T-helper 17 cell (primary cell): ENCODE results near the gene CILP. TPM values are rescaled to one million over a fixed set of nuclear protein-coding genes. Genes with fewer than 3 reads are reported as not detected.
"Not testable (repeated sequence)": the region's sequence is repeated elsewhere in the genome, so short reads cannot be mapped to it uniquely, and the experiment has no call there.

ENCODE experiments used
- ATAC-seq: fragments of 150-1000 bp; cut with Tn5 transposase; 2 replicates; pipeline ENCODE4 v1.10.0; 2021; ENCODE audit warnings: mild to moderate bottlenecking, moderate library complexity
- DNase-seq, 3 donors: peaks; one replicate each; pipeline versions ENCODE4 v3.0.0 to v3.0.0-alpha.2; 2020 to 2021
- H3K9me3 ChIP-seq: one replicate; pipeline ENCODE4 v1.7.0; 2013; ENCODE audit warnings: low read length, mild to moderate bottlenecking; ENCODE audit not compliant: control insufficient read depth, poor library complexity, severe bottlenecking
- H3K27ac Mint-ChIP-seq: one replicate; pipeline ENCODE4 v1.8.0; 2022; ENCODE audit warnings: mild to moderate bottlenecking, moderate library complexity, mixed read lengths
- H3K27me3 Mint-ChIP-seq: one replicate; pipeline ENCODE4 v1.8.0; 2022; ENCODE audit warnings: mixed read lengths
- H3K36me3 Mint-ChIP-seq: one replicate; pipeline ENCODE4 v1.8.0; 2022; ENCODE audit warnings: low read depth, mixed read lengths
- H3K4me1 Mint-ChIP-seq: one replicate; pipeline ENCODE4 v1.8.0; 2022; ENCODE audit warnings: mild to moderate bottlenecking, mixed read lengths
- H3K4me3 Mint-ChIP-seq: one replicate; pipeline ENCODE4 v1.8.0; 2022; ENCODE audit warnings: mild to moderate bottlenecking, moderate library complexity, mixed read lengths
- total RNA-seq, 4 donors: library from RNA in 2 of 4; stranded (reverse) in 2 of 4; gene quantifications; one replicate each; pipeline ENCODE4 v1.2.3 and lab custom pipeline; 2022 to 2026

Gene CILP
- total RNA-seq, 2 donors from 2014 or later: 0.22 to 0.26 TPM

- ATAC-seq: no peak
- DNase-seq: no peak
- Mint-ChIP-seq H3K4me3 (no peak overlapping the region), H3K4me1 (peaks cover 2% of the 10 kb centered on the region), H3K27me3 (no peaks in the 10 kb centered on the region), H3K27ac (no peak overlapping the region), H3K36me3 (peaks cover 4% of the 10 kb centered on the region)
- no peaks in the 10 kb centered on the region for H3K9me3 ChIP-seq
Measured at GRCh38 chr15:65244638-65245037, 33.4 kb upstream of the CILP start.

DNA sequence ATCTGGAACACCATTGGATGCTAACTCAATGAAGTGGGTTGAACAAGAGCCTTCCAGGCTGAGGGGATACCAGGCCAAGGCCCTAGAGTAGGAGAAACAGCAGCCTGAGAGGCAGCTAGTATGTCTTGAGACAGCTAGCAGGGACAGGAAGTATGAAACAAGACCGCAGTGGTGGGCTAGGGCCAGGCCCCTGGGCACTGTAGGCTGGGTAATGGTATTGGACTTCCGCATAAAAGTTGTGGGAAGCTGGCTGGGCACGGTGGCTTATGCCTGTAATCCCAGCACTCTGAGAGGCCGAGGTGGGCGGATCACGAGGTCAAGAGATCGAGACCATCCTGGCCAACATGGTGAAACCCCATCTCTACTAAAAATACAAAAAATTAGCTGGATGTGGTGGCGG, 25.2 kb upstream of the CILP start:
- not testable (repeated sequence) for DNase-seq, H3K4me3 Mint-ChIP-seq, H3K27ac Mint-ChIP-seq, ATAC-seq, H3K36me3 Mint-ChIP-seq, H3K27me3 Mint-ChIP-seq, H3K4me1 Mint-ChIP-seq, H3K9me3 ChIP-seq

DNA sequence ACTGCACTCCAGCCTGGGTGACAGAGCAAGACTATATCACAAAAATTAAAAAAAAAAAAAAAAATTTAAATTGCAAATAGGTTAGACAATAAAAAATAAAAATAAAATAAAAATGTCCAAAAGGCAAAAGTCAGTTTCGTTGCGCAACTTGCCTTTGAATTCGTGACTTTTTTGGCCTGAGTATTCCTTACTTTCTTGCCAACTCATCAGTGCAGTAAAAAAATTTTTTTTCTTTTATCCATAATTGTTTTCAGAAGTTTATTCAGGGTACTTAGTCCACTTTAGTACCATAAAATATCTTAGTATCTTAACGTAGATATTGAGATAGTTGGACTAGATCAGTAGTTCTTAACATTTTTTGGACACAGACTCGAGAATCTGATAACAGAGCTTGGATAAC, 22.4 kb upstream of the CILP start:
- no peaks in the 10 kb centered on the region for H3K27me3 Mint-ChIP-seq
- H3K27ac Mint-ChIP-seq: no peak overlapping the region
- H3K36me3 Mint-ChIP-seq: no peaks in the 10 kb centered on the region
- H3K4me3 Mint-ChIP-seq: no peak overlapping the region
- ATAC-seq (no peak), DNase-seq (no peak)
- peaks cover 2% of the 10 kb centered on the region for H3K4me1 Mint-ChIP-seq
- no peaks in the 10 kb centered on the region for H3K9me3 ChIP-seq

GRCh38 chr15:65232520-65232919, 21.2 kb upstream of the CILP start:
- Mint-ChIP-seq H3K4me3 (no peak overlapping the region), H3K36me3 (no peaks in the 10 kb centered on the region), H3K4me1 (peaks cover 2% of the 10 kb centered on the region), H3K27me3 (no peaks in the 10 kb centered on the region), H3K27ac (no peak overlapping the region)
- DNase-seq (no peak), ATAC-seq (no peak)
- H3K9me3 ChIP-seq: no peaks in the 10 kb centered on the region

- Mint-ChIP-seq H3K4me1 (no peaks in the 10 kb centered on the region), H3K36me3 (no peaks in the 10 kb centered on the region), H3K27ac (no peak overlapping the region), H3K4me3 (no peak overlapping the region), H3K27me3 (no peaks in the 10 kb centered on the region)
- ATAC-seq (no peak), DNase-seq (no peak)
- no peaks in the 10 kb centered on the region for H3K9me3 ChIP-seq
Measured at GRCh38 chr15:65231306-65231705, 20.0 kb upstream of the CILP start.

DNA sequence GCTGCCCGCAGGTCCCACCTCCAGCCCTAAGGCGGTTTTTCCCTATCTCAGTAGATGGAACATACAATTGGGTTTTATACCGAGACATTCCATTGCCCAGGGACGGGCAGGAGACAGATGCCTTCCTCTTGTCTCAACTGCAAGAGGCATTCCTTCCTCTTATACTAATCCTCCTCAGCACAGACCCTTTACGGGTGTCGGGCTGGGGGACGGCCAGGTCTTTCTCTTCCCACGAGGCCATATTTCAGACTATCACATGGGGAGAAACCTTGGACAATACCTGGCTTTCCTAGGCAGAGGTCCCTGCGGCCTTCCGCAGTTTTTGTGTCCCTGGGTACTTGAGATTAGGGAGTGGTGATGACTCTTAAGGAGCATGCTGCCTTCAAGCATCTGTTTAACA, 15.6 kb upstream of the CILP start:
- H3K4me1 Mint-ChIP-seq, DNase-seq, H3K36me3 Mint-ChIP-seq, H3K27me3 Mint-ChIP-seq, H3K9me3 ChIP-seq, ATAC-seq, H3K4me3 Mint-ChIP-seq, H3K27ac Mint-ChIP-seq: not testable (repeated sequence)

DNA sequence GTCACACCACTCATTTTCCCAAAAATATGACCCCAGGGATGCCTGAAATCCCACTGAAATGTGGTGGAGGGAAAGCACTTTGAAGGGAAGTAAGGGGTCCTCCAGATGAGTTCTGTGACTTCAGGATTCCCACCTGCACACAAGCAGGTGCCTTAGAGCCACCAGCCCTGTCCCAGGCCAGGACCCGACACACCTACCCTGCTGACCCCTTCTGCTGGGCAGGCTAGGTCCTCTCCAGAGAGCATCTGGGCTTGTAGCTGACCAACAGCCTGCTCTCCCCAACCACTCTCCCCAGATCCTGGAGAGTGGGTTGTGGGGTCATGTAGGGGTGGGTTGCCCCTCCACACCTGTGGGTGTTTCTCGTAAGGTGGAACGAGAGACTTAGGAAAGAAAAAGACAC, 14.9 kb upstream of the CILP start:
- Mint-ChIP-seq H3K36me3 (no peaks in the 10 kb centered on the region), H3K27ac (no peak overlapping the region), H3K27me3 (no peaks in the 10 kb centered on the region), H3K4me3 (no peak overlapping the region), H3K4me1 (peaks cover 3% of the 10 kb centered on the region)
- DNase-seq (no peak), ATAC-seq (no peak)
- H3K9me3 ChIP-seq: no peaks in the 10 kb centered on the region

DNA sequence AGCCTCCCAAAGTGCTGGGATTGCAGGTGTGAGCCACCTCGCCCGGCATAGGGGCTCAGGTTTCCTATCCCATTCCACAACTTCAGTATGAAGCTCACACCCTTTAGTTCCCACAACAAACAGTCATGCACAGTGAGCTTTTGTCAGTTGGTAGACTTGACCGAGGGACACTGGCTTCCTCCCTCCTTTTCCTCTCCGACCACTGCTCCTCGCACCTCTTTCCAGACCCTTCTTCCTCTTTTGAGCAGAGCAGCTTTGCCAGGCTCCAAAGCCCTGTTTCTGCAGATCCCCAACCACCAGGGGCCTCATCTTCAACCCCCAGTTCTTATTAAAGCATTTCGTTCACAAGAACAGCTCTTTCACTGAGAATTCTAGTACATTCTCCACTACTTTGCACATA, 12.7 kb upstream of the CILP start:
- H3K27me3 Mint-ChIP-seq: no peaks in the 10 kb centered on the region
- H3K4me3 Mint-ChIP-seq: no peak overlapping the region
- no peak overlapping the region for H3K27ac Mint-ChIP-seq

DNA sequence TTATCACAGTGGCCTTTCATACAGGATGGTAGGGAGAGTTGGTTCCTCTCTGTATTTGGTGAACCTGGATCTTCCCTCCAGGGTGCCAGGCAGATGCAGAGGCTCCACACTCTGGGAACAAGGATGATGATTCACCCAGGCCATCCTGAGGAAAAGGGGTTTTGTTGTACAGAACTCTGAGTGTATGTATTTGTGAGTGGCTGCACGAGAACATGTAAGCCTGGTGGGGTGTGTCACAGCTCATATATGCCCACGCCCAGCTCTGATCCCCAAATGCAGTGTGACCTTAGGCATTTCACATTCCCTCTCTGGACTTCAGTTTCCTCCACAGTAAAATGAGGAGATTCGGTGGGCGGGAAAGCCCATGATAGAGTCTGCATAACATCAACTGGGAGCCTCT, 11.6 kb upstream of the CILP start:
- no peaks in the 10 kb centered on the region for H3K27me3 Mint-ChIP-seq
- H3K4me1 Mint-ChIP-seq: peaks cover 3% of the 10 kb centered on the region
- ATAC-seq (no peak), DNase-seq (no peak)
- no peak overlapping the region for H3K27ac Mint-ChIP-seq
- H3K36me3 Mint-ChIP-seq: no peaks in the 10 kb centered on the region
- no peaks in the 10 kb centered on the region for H3K9me3 ChIP-seq
- no peak overlapping the region for H3K4me3 Mint-ChIP-seq

More for the DNA sequence above, 12.7 kb upstream of the CILP start:
- no peaks in the 10 kb centered on the region for H3K9me3 ChIP-seq
- DNase-seq: no peak
- Mint-ChIP-seq H3K4me1 (peaks cover 3% of the 10 kb centered on the region), H3K36me3 (no peaks in the 10 kb centered on the region)
- ATAC-seq: no peak

DNA sequence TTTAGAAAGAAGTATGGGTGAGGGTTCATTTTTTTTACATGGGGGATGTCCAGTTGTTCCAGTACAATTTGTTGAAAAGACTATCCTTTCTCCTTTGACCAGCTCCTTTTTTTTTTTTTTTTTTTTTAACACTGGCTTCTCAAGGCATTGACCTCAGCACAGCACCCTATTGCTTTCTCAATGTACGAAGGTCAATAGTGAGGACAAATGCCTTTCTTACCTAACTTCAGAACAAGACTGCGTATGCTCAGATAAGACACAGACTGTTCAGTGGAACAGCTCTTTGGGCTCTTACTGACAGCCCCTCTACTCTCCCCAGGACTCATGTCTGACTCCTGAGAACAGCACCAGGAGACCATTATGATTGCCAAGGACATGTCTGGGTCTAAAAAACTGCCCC, 10.4 kb upstream of the CILP start:
- no peak for ATAC-seq

DNA sequence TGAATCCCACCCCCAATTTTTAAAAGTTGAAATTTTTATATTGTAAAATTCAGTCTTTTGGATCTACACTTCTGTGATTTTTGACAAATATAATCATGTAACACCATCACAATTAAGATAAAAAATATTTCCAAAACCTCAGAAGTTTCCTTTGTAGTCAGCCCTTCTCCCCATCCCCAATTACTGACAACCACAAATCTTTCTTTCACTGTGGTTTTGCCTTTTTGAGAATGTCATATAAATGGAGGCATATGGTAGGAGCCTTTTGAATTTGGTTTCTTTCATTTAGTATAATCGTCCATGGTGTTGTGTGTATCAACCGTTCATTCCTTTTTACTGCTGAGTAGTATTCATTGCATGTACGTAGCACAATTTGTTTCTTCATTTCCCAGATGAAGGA, 7.9 kb upstream of the CILP start:
- DNase-seq (no peak), ATAC-seq (no peak)
- Mint-ChIP-seq H3K27me3 (no peaks in the 10 kb centered on the region), H3K4me1 (peaks cover 5% of the 10 kb centered on the region), H3K27ac (no peak overlapping the region), H3K36me3 (peaks cover 2% of the 10 kb centered on the region), H3K4me3 (no peak overlapping the region)
- H3K9me3 ChIP-seq: no peaks in the 10 kb centered on the region

More for the DNA sequence above, 10.4 kb upstream of the CILP start:
- H3K36me3 Mint-ChIP-seq: peaks cover 2% of the 10 kb centered on the region
- no peak overlapping the region for H3K27ac Mint-ChIP-seq
- no peaks in the 10 kb centered on the region for H3K27me3 Mint-ChIP-seq
- DNase-seq: no peak
- peaks cover 5% of the 10 kb centered on the region for H3K4me1 Mint-ChIP-seq
- no peaks in the 10 kb centered on the region for H3K9me3 ChIP-seq
- no peak overlapping the region for H3K4me3 Mint-ChIP-seq

DNA sequence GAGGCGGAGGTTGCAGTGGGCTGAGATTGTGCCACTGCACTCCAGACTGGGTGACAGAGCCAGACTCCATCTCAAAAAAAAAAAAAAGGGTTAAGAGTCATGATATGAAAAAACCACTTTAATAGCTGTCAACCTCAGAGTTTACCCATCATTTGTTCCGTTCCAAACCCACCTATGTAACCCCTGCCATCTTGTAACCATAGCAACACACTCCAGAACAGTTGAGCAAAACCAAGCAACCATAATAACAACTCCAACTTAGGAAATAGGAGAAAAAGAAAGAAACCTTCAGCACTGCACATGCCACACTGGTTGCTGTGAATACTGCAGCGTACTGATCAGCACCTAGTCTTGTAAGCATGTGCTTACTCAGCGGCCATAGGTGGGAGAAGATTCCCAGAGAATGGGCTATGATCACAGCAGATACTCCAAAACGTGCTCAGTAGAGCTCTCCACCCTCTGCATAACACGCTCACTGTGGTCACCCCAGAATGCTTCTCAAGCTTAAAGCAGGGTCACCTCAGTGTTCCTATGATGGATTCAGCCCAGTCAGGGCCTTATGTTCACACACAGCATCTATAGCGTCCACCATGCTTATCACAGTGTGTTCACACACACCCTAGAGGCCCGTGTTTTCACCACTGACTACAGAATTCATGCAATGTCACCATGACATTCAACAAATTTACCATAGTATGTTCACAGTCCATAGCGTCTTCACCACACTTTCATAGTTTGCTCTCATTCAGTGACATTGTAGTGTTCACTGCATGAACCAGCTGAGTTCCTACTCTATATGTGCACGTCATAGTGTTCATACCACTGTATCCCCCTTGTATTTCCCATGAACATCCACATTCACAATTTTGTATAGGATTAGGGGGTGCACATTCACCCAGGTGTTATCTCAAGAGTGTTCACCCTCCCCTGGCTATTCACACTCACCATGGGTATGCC, 6.5 kb upstream of the CILP start:
- no peaks in the 10 kb centered on the region for H3K9me3 ChIP-seq
- H3K4me1 Mint-ChIP-seq: peaks cover 4% of the 10 kb centered on the region
- ATAC-seq: no peak
- no peak for DNase-seq
- peaks cover 2% of the 10 kb centered on the region for H3K36me3 Mint-ChIP-seq
- no peak overlapping the region for H3K27ac Mint-ChIP-seq
- no peak overlapping the region for H3K4me3 Mint-ChIP-seq
- no peaks in the 10 kb centered on the region for H3K27me3 Mint-ChIP-seq

- peak overlapping the region; percentile 56 for H3K27ac Mint-ChIP-seq
- H3K4me1 Mint-ChIP-seq: peaks cover 4% of the 10 kb centered on the region
- no peaks in the 10 kb centered on the region for H3K27me3 Mint-ChIP-seq
- DNase-seq (no peak), ATAC-seq (no peak)
- H3K4me3 Mint-ChIP-seq: no peak overlapping the region
- H3K36me3 Mint-ChIP-seq: peaks cover 2% of the 10 kb centered on the region
- H3K9me3 ChIP-seq: no peaks in the 10 kb centered on the region
Measured at GRCh38 chr15:65215496-65215895, 4.2 kb upstream of the CILP start.

DNA sequence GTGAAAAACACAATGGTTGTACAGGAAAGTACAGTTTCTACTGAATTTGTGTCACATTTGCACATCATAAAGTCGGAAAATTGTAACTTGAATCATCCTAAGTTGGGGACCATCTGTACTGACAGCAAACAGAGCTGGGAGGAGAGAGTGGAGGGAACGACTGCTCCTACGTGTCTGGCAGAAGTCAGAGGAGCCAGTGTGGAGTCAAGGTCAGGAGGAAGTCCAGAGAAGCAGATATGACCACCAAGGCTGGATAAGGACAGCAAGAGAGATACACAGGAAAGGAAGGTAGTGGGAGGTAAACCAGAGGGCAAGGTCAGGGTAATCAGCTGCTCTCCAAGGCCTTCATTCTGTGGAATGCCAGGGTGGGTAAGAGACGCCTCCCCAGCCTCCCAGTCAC, 2.7 kb upstream of the CILP start:
- ATAC-seq (no peak), DNase-seq (no peak)
- Mint-ChIP-seq H3K4me1 (peaks cover 4% of the 10 kb centered on the region), H3K27ac (no peak overlapping the region), H3K36me3 (peaks cover 2% of the 10 kb centered on the region), H3K4me3 (no peak overlapping the region), H3K27me3 (no peaks in the 10 kb centered on the region)
- H3K9me3 ChIP-seq: no peaks in the 10 kb centered on the region
